ENCODE data around the gene MOGAT3.

- TF ChIP-seq CTCF (IDR thresholded peaks at IDR 0.05) (no peak), ZFX (IDR thresholded peaks at IDR 0.05; ENCODE audit: borderline replicate concordance) (no peak)
These were observed 25.9 kb upstream of the MOGAT3 start for GRCh38 chr7:101226721-101227120.
